Erythroblast (primary cell): ENCODE measurements around the gene SH2D5.
A peak's percentile ranks its signal among the peaks of the same experiment; 100 is the strongest.

ENCODE experiments used
- DNase-seq, 2 experiments: peaks; one replicate each; lab custom pipeline; 2025; lab: John Stamatoyannopoulos, UW
- GATA1 ChIP-seq: IDR thresholded peaks from 2 replicates; pipeline ENCODE4 v1.6.1; 2011; ENCODE audit warnings: low read depth, mild to moderate bottlenecking, control low read depth, low read length, moderate library complexity
- POLR2A ChIP-seq: IDR thresholded peaks from 2 replicates; pipeline ENCODE4 v1.6.1; 2011; ENCODE audit warnings: mild to moderate bottlenecking, low read length

Gene SH2D5

DNA sequence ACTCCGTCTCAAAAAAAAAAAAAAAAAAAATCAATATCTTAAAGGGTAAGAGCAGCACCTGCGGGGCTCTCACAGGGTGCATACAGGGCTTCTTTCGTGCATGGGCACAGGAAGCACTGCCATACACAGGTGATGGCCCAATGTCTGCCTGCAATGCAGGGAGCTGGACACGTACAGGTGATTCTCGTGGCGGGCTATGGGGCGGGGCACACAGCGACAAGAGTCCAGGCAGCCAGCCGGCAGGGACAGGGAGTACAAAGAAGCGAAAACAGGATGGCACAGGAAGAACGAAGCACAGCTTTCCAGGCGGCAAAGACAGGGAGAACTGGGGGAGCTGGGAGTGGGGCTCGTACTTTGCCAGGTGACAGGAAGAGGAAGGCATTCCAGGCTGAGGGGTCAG lies 16.3 kb downstream of the SH2D5 start:
- TF ChIP-seq POLR2A (no peak), GATA1 (no peak)
- DNase-seq = no peak

DNA sequence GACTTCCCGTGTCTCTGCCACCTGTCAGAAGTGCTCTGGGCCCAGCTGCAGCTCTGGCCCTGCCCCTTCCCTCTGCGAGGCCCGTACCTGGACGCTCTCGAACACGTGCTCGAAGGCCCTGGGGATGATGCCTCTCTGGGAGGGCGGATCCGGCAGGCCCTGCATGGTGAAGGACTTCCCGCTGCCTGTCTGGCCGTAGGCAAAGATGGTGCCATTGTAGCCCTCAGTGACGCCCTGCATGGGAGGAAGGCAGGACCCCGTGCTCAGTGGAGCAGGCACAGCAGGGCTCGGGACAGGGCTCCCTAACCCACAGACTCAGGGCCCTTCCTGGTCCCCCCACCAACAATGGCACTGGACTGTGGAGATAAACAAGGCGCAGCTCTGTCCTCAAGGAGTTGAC lies 17.1 kb downstream of the SH2D5 start:
- TF ChIP-seq GATA1 (no peak), POLR2A (no peak)
- DNase-seq = no peak

DNA sequence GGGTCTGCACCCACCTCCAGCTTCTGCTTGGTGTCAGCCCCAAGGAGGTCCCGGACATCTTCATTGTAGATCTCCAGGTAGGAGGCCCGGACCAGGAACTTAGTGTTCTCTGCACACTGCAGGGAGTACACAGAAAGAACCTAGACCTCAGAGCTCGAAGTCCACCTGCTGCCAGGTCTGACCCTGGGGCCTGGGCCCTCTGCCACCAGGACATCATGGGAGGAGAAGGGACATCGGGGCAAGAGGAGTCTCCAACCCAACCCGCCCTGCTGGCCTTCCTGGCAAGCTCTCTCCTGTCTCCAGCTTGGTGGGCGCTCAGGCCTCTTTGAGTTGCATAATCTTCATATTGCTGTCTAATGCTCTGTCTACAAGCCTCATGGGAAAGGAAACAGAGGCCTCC lies 19.1 kb downstream of the SH2D5 start:
- DNase-seq = peak in 1 of 2 experiments; percentile 16
- TF ChIP-seq POLR2A (no peak), GATA1 (no peak)

DNA sequence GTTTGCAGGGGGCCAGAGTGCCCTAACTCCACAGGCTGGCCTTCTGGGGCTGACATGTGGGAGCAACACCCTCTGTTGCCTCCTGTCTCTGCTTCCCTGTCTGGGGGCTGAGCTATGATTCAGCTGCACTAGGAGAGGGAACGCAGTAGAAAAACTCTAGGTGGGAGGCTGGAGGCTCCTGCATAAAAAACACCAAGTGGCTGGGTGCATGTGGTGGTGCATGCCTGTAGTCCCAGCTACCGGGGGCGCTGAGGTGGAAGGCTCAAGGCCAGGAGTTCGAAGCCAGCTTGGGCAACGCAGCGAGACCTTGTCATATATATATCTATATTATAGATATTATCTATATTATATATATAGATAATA lies 20.3 kb downstream of the SH2D5 start:
- TF ChIP-seq POLR2A (no peak), GATA1 (no peak)
- DNase-seq = peak; percentile 20 to 31

DNA sequence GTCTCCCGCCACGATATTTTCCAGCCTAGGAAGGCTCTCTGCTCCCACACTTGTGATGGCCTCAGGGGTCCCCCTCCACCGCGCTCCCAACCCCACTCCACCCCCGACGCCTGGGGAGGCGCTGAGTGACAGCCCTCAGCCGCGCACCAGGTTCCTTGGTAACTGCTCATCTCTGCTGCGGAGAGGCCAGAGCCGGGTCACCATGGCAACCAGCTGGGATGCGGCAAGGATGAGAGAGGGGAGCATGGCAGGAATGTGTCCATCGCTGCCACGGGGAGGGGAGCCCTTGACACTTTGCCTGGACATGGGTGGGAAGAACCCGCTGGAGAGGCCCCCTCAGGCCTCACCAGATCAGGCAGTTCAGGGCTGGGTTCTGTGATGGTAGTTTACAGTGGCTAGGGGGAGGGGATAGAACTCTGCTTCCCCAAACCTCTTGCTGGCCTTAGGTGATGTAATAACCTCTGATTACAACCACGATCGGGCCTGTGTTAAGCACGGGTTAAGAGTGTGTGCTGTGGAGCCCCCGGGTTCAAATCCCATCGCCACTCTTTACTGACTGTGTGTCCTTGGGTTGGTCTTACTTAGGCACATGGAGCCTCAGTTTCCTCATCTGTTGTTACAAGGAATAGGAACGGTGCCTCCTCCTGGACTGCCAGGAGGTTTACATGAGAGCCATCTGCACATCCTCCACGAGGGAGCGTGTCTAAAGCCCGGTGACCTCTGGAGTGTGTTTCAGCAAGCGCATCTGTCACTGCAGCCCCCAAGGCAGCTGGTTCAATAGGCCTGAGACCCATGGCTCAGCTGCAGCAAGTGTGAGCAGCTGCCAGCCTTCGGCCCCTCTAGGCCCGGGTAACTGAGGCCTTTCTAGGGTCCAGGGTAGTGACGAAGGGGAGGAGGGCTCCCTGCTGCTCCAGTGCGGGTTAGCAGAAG lies 21.0 kb downstream of the SH2D5 start:
- DNase-seq = peak in 1 of 2 experiments; percentile 23
- no peak for TF ChIP-seq POLR2A
- TF ChIP-seq GATA1 = no peak

DNA sequence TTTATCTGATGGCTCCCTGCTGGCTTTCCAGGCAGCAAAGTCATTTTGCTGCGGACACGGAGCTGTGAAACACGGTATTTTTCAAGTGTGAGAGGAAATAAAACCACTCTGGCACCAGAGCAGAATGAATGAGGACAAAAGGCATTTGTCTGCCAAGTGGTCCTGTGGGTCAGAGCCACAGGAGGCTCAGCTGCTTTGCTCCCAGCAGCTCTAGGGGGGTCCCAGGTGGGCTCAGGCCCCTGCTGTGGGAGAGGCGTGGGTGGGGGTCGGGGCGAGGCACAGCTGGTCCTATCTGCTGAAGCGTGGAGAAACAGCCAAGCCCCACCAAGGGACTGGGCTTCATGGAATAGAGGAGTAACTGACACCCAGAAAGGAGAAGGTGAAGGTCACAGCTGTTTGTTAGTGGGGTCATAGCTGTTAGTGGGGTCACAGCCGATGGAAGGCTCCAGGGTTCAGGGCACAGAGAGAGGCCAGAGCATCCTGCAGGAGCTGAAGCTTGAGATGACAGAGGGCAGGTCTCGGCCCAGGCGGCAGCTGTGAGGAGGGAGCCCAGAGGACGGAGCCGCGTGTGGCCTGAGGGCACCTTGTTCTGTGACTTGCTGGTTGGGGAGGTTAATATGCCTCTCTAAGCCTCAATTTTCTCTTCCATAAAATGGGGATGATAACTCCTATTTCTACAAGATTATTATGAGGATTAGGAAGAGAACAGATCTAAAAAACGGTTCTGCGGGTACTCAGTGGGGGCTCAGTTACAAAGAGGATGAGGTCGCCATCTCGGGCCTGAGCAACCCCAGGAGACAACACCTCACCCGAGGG lies 21.8 kb downstream of the SH2D5 start:
- DNase-seq = no peak
- TF ChIP-seq POLR2A (no peak), GATA1 (no peak)

DNA sequence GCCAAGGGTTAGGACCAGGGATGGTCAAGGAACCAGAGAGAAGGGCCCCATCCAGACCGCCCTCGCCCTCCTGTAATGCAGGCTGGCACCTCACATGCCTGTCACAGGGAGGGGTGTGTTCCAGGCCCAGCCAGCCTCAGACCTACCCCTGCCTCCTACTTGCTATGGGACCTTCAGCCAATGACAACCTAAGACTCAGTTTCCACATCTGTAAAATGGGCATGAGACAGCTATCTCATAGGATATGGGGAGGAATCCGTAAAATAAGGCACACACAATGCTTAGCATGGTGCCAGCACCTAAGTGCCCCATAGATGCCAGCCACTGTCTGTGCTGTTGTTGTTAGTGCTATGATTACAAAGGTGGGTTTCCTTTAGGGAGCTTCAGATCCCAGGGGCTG lies 22.6 kb downstream of the SH2D5 start:
- TF ChIP-seq POLR2A (no peak), GATA1 (no peak)
- DNase-seq = no peak

DNA sequence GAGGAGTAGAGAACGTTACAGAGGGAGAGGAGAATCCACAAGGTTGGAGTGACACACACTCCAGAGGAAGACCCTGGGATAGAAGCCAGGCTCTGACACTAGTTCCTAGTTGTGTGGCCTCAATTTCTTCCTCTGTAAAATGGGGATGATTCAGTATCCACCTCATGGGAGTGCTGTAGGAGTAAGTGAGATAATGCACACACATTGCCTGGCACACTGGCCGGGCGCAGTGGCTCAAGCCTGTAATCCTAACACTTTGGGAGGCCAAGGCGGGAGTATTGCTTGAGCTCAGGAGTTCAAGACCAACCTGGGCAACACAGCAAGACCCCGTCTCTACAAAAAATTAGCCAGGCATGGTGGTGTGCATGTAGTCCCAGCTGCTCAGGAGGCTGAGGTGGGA lies 23.6 kb downstream of the SH2D5 start:
- TF ChIP-seq GATA1 (no peak), POLR2A (no peak)
- DNase-seq = no peak

DNA sequence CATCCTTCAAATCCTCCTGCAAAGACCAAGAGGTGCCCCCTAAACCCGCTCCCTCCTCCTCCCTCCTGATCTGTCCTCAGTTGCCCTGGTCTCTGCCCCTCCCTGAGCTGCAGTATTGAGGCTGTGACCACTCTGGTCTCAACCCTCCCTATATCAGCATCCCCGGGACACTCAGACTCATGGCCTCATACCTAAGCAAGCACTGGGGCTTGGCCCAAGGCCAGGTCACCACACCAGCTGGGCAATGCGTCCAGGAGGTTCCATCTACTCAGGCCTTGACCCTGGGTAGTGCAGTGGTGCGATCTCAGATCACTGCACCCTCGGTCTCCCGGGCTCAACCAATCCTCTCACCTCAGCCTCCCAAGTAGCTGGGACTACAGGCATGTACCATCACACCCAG lies 24.4 kb downstream of the SH2D5 start:
- no peak for DNase-seq
- TF ChIP-seq GATA1 (no peak), POLR2A (no peak)

DNA sequence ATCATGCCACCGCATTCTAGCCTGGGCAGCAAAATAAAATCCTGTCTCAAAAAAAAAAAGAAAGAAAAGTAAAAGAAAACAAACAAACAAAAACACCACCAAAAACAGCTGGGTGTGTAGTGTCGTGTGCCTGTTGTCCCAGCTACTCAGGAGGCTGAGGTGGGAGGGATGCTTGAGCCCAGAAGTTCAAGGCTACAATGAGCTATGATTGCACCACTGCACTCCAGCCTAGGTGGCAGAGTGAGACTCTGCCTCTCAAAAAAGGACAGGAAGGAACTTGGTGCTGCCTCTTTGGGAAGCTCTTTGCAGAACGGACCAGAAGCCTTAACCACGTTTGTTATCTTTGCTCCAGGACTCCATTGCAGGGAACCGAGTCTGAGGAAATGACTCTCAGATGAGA lies 25.7 kb downstream of the SH2D5 start:
- no peak for DNase-seq
- TF ChIP-seq GATA1 (no peak), POLR2A (no peak)

DNA sequence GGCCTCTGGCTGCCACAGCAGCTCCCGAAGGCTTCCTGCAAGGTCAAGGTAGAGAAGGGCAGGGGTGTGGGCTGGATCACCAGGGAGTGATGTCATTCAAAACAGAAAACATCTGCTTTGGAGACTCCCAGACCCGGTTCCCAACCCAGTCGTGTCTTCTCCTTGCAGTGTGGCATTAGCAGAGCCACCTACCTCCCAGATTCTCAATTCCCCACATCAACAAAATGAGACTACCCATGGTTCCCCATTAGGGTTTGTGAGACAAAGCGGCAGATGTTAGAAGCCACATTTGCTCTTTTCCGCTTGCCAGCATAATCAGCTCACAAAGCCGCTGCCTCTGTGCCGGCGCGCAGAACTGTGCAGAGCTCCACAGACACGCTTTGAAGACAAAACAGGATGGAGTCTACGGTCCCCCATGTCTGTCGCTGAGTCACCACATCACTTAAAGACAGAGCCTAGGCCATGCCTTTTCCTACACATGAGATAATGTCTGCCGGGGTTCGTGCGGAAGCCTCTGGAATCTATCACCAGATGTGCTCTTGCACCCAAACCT lies 27.2 kb downstream of the SH2D5 start:
- no peak for TF ChIP-seq POLR2A
- TF ChIP-seq GATA1 = no peak
- no peak for DNase-seq

DNA sequence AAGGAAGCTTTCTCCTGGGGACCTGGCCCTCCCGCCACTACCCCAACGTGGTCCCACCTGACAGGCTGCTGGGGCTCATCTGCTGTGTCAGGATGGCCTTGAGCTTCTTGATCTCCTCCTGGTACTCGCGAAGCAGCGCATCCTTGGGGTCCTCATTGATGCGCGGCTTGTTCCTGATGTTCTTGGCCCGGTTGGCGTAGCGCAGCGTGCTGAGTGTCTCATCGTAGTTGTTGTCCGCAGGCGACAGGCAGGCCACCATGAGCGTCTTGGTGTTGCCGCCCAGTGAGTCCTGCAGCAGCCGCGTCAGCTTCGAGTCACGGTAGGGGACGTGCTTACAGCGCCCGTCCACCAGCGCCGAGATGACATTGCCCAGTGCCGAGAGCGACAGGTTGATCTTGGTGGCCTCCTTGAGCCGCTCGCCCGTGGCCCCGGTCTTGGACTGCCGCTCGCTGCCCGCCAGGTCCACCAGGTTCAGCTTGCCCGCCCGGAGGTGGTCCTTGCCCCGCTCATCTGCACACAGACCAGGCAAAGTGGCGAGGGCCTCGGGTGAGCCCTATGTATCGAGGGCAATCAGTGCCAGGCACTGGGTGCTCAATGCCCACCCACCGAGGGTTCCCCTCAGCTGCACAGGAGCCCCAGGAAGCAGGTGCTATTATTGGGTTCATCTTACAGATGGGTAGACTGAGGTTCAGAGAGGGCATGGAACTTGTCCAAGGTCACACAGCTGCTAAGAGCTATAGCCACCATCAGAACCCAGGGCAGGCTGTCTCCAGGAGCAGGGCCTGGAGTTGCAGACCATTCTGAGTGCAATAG lies 27.9 kb downstream of the SH2D5 start:
- no peak for TF ChIP-seq GATA1
- no peak for TF ChIP-seq POLR2A
- DNase-seq = no peak

DNA sequence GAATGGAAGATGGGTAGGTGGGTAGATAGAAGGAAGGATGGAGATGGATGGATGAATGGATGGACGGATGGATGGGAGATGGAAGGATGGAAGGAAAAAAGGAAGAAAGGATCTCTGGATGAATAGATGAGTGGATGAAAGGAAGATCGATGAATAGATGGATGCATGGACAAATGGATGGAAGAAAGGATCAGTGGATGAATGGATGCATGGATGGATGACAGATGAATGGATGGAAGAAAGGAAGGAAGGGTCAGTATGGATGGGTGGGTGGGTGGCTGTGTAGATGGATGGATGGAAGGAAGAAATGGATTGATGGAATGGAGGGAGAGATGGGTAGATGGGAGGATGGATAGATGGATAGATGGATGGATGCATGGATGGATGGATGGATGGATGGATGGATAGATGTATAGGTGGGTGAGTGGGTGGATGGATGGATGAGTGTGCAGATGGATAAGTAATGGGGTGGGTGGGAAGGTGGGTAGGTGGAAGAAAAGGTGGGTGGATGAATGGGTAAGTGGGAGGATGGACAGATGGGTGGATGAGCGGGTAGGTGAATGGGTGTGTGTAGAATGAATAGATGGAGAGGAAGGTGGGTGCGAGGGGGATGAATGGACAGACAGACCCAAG lies 29.3 kb downstream of the SH2D5 start:
- DNase-seq = no peak
- no peak for TF ChIP-seq POLR2A
- TF ChIP-seq GATA1 = no peak
